Upper lobe of left lung (tissue), 6 donors: Measurements from ENCODE around the gene SLIRP. TPM values are rescaled to one million over a fixed set of nuclear protein-coding genes. Genes with fewer than 3 reads are reported as not detected.
"Not testable (repeated sequence)": the region's sequence is repeated elsewhere in the genome, so short reads cannot be mapped to it uniquely, and the experiment has no call there.

Experiments used
- ATAC-seq, 2 donors: fragments of 200-7000 bp; cut with Tn5 transposase; one replicate each; pipeline ENCODE4 v1.9.1; 2022; ENCODE audit warnings: mild to moderate bottlenecking in 2 of 2, moderate library complexity in 2 of 2; ENCODE audit not compliant: low FRiP score in 2 of 2
- DNase-seq, 2 donors: peaks; one replicate each; pipeline ENCODE4 v3.0.0-alpha.2; 2019 to 2020
- H3K27ac ChIP-seq, 4 donors: fragments of 200-600 bp; sonication (generic); one replicate each; pipeline ENCODE4 v1.5.1; 2016 to 2019
- H3K27me3 ChIP-seq, 4 donors: fragments of 200-600 bp; sonication (generic); one replicate each; pipeline ENCODE4 v1.5.1; 2017 to 2019
- H3K36me3 ChIP-seq, 4 donors: fragments of 200-600 bp; sonication (generic); one replicate each; pipeline ENCODE4 v1.5.1; 2016 to 2019
- H3K4me1 ChIP-seq, 4 donors: fragments of 200-600 bp; sonication (generic); one replicate each; pipeline ENCODE4 v1.5.1; 2018 to 2019
- H3K4me3 ChIP-seq, 4 donors: fragments of 200-600 bp; sonication (generic); one replicate each; pipeline ENCODE4 v1.5.1; 2017 to 2019; ENCODE audit warnings: mild to moderate bottlenecking in 2 of 4, moderate library complexity in 1 of 4
- H3K9me3 ChIP-seq, 4 donors: fragments of 200-600 bp; sonication (generic); one replicate each; pipeline ENCODE4 v1.5.1; 2018 to 2019
- EP300 ChIP-seq, 4 donors: sonication (generic); formaldehyde crosslinking; IDR thresholded peaks; one replicate each; pipeline ENCODE4 v1.5.1; 2017; ENCODE audit warnings: antibody characterized with exemption in 4 of 4, control low read depth in 2 of 4
- POLR2A ChIP-seq, 4 donors: fragments of 450-650 bp; IDR thresholded peaks; one replicate each; pipeline ENCODE4 v1.5.1; 2016 to 2017; ENCODE audit warnings: antibody characterized with exemption in 4 of 4, mild to moderate bottlenecking in 2 of 4
- POLR2AphosphoS5 ChIP-seq, 2 donors: sonication (generic); formaldehyde crosslinking; IDR thresholded peaks; one replicate each; pipeline ENCODE4 v1.5.1; 2017; ENCODE audit warnings: antibody characterized with exemption in 2 of 2
- WGBS, 2 donors: methylation state at CpG; one replicate each; pipeline ENCODE4 v1.1.5; 2017 to 2018; 5-methylcytosine and 5-hydroxymethylcytosine counted together
- total RNA-seq, 6 donors: library from RNA; depleted of rRNA in 4 of 6; stranded (reverse); fragments of >200 nt in 4 of 6; gene quantifications; one replicate each; pipeline versions ENCODE4 v1.1.0 to v1.2.1, GENCODE V29; 2016 to 2021
- TF ChIP-seq, protein P1 (sequence below), 6 experiments: fragments of 450-650 bp in 4 of 6; fragments of 200-600 bp in 2 of 6; sonication (generic) in 2 of 6; IDR thresholded peaks; one replicate each; pipeline ENCODE4 v1.5.1; 2016 to 2019; ENCODE audit warnings: antibody characterized with exemption in 6 of 6
- donor health status: DM: no; HTN: no; CAD: no; lungs with moderate emphysema.
- donor health status: DM: no; HTN: yes; CAD: no; lungs with severe emphysema.

Gene SLIRP
- 100 to 1,000 TPM in 2 of 6 donors, 10 to 100 TPM in 4; 38.6 to 109 (median 60.3) TPM for total RNA-seq

DNA sequence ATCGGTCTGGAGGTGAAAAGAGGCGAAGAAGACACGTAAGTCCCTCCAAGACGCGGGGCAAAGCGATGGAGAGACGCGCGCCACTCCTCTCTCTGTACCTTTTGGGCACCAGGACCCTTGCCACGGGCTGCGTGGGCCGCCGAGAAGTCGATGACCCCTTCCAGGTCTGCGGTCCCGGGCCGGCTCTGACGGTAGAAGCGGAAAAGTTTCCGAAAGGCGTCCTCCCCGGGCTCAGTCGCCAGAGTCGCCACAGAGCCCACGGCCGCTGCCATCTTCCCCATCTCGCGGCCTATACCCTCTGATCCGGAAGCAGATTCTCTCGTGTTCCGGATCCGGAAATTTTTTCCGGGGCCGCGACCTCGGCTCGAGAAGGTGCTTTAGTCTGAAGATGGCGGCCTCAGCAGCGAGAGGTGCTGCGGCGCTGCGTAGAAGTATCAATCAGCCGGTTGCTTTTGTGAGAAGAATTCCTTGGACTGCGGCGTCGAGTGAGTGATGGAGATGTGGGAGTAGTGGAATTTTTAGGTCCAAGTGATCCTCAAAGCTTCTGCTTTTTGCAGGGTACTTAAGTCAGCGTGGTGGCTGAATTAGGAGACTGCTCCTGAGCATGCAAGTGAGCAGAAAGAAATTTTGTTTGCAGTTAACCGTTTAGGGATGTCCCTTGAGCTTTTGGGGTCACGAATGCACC is at the start of gene SLIRP, which contains the start of gene ALKBH1:
Gene SLIRP (plus strand): TSS at position 380 of the 685 bp plus-strand sequence. CDS start 9 bp downstream, at position 389.
Gene ALKBH1 (minus strand): TSS at position 300 of the 685 bp plus-strand sequence. CDS start 19 bp downstream, at position 281.
- peak; percentile 93 to 99 for ATAC-seq
- peak; percentile 86 to 88 for DNase-seq
- peak within 1 kb of the TSS; percentile 52 to 77 (median 71) for H3K27ac ChIP-seq
- no peaks in the 10 kb centered on the region for H3K27me3 ChIP-seq
- peaks cover 23 to 38% (median 31%) of the 10 kb centered on the region in 4 donors for H3K4me1 ChIP-seq
- peak; percentile 89 to 94 for TF ChIP-seq POLR2AphosphoS5 (IDR thresholded peaks at IDR 0.05)
- peak in 1 of 4 donors; percentile 22 for TF ChIP-seq EP300 (IDR thresholded peaks at IDR 0.05)
- peak in 2 of 4 donors; percentile 59 to 75 for TF ChIP-seq POLR2A (IDR thresholded peaks at IDR 0.05)
- TF ChIP-seq, protein P1, sequence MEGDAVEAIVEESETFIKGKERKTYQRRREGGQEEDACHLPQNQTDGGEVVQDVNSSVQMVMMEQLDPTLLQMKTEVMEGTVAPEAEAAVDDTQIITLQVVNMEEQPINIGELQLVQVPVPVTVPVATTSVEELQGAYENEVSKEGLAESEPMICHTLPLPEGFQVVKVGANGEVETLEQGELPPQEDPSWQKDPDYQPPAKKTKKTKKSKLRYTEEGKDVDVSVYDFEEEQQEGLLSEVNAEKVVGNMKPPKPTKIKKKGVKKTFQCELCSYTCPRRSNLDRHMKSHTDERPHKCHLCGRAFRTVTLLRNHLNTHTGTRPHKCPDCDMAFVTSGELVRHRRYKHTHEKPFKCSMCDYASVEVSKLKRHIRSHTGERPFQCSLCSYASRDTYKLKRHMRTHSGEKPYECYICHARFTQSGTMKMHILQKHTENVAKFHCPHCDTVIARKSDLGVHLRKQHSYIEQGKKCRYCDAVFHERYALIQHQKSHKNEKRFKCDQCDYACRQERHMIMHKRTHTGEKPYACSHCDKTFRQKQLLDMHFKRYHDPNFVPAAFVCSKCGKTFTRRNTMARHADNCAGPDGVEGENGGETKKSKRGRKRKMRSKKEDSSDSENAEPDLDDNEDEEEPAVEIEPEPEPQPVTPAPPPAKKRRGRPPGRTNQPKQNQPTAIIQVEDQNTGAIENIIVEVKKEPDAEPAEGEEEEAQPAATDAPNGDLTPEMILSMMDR (IDR thresholded peaks at IDR 0.05): peak in 1 of 6 experiments; percentile 10
- peaks cover 8 to 52% (median 28%) of the 10 kb centered on the region in 4 donors for H3K36me3 ChIP-seq
- H3K4me3 ChIP-seq: peak within 1 kb of the TSS; percentile 75 to 92 (median 82)
- no peaks in the 10 kb centered on the region for H3K9me3 ChIP-seq
- 0 to 2% methylated on average over 36 to 40 of the region's 49 CpGs for WGBS, 2 donors

DNA sequence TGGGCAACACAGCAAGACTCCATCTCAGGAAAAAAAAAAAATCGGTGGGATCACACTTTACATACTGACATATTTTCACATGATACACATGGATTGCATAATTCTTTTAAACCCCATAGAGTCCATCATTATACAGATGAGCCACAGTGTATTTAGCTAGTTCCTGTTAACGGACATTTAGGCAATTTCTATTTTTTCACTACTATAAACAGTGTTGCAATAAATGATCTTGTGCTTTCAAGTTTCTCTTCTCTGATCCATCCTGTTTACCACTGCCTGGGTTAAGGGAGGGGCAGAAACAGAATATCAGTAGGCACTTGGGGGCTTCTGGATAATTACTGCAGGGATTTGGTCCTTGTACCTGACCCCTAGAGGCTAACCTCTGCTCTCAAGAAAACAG is 48.1 kb upstream of the SLIRP start:
- H3K4me3 ChIP-seq: no peak overlapping the region
- no peaks in the 10 kb centered on the region for H3K36me3 ChIP-seq
- 29 to 48% methylated on average over 2 of the region's 2 CpGs for WGBS, 2 donors
- TF ChIP-seq POLR2A (IDR thresholded peaks at IDR 0.05) (no peak), EP300 (IDR thresholded peaks at IDR 0.05) (peak in 1 of 4 donors; percentile 16)
- no peaks in the 10 kb centered on the region for H3K9me3 ChIP-seq
- H3K4me1 ChIP-seq: peaks cover 4 to 35% (median 12%) of the 10 kb centered on the region in 4 donors
- peak overlapping the region; percentile 21 to 73 (median 62) for H3K27ac ChIP-seq
- DNase-seq: no peak
- no peaks in the 10 kb centered on the region for H3K27me3 ChIP-seq
- ATAC-seq: peak; percentile 13 to 60

DNA sequence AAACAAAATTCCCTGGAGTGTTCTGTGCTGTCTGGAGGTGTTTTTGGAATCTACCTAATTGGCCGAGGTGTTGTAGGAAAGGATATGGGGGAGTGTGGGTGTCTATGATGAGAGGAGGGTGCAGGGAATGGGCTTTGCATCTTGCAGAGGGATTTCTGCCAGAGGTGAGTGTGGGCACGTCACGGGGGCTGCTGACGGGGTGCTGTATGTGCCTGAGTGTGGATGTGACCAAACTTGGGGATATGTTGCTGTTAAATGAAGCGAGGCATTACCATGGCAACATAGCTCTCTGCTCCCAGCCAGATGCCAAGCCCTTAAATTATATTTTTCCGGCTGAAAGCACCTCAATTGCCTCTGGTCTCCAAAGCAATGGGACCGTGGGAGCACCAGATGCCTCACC is 47.1 kb upstream of the SLIRP start:
- H3K9me3 ChIP-seq: no peaks in the 10 kb centered on the region
- TF ChIP-seq, protein P1 (IDR thresholded peaks at IDR 0.05): no peak
- no peak for TF ChIP-seq EP300 (IDR thresholded peaks at IDR 0.05)
- no peak for TF ChIP-seq POLR2A (IDR thresholded peaks at IDR 0.05)
- no peak for TF ChIP-seq POLR2AphosphoS5 (IDR thresholded peaks at IDR 0.05)
- no peaks in the 10 kb centered on the region for H3K36me3 ChIP-seq
- H3K4me3 ChIP-seq: no peak overlapping the region
- peaks cover 4 to 28% (median 12%) of the 10 kb centered on the region in 4 donors for H3K4me1 ChIP-seq
- DNase-seq: no peak
- WGBS, 2 donors: 86 to 91% methylated on average over 7 of the region's 7 CpGs
- H3K27me3 ChIP-seq: no peaks in the 10 kb centered on the region
- H3K27ac ChIP-seq: peak overlapping the region in 2 of 4 donors; percentile 72 to 73
- no peak for ATAC-seq

DNA sequence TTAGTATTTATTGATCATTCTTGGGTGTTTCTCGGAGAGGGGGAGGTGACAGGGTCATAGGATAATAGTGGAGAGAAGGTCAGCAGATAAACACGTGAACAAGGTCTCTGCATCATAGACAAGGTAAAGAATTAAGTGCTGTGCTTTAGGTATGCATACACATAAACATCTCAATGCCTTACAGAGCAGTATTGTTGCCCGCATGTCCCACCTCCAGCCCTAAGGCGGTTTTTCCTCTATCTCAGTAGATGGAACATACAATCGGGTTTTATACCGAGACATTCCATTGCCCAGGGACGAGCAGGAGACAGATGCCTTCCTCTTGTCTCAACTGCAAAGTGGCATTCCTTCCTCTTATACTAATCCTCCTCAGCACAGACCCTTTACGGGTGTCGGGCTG is 46.3 kb upstream of the SLIRP start:
- H3K36me3 ChIP-seq, H3K4me3 ChIP-seq, H3K9me3 ChIP-seq, DNase-seq, H3K27me3 ChIP-seq, ATAC-seq, H3K27ac ChIP-seq: not testable (repeated sequence)
- WGBS, 2 donors: 77 to 81% methylated on average over 4 to 9 of the region's 9 CpGs
- peaks cover 4 to 23% (median 9%) of the 10 kb centered on the region in 4 donors for H3K4me1 ChIP-seq

DNA sequence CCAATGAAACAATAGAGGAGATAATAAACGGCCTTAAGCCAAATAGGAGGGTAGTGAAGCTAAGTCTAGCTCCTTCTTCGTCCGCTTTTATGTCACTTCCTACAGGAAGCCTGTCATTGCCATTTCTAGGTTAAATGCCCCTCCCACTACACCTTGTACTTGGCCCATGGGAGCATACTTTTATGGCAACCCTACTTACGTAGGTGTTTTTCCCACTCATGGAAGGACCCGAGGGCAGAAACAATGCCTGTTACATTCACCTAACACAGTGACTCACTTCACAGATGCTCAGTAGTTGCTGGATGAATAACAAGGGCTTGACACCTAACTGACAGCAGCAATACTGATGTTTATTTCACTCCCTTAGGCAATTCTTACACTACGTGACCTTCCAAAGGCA is 44.6 kb upstream of the SLIRP start:
- WGBS, 2 donors: 66 to 82% methylated on average over 6 of the region's 6 CpGs
- DNase-seq (no peak), ATAC-seq (no peak)
- Histone ChIP-seq H3K4me3 (no peak overlapping the region), H3K27me3 (no peaks in the 10 kb centered on the region), H3K9me3 (no peaks in the 10 kb centered on the region), H3K4me1 (peaks cover 4 to 16% (median 6%) of the 10 kb centered on the region in 4 donors), H3K36me3 (no peaks in the 10 kb centered on the region), H3K27ac (no peak overlapping the region)
- TF ChIP-seq EP300 (IDR thresholded peaks at IDR 0.05) (no peak), POLR2A (IDR thresholded peaks at IDR 0.05) (no peak), POLR2AphosphoS5 (IDR thresholded peaks at IDR 0.05) (no peak)
- TF ChIP-seq, protein P1 (IDR thresholded peaks at IDR 0.05): no peak
